Breast epithelium (tissue), 3 donors: Measurements from ENCODE around the gene SLC2A4RG.

Experiments used
- POLR2A ChIP-seq: fragments of 450-650 bp; IDR thresholded peaks from one replicate; pipeline ENCODE4 v1.6.1; 2016; ENCODE audit warnings: antibody characterized with exemption, mild to moderate bottlenecking, moderate library complexity
- POLR2AphosphoS5 ChIP-seq, 3 donors: sonication (generic); formaldehyde crosslinking; IDR thresholded peaks; one replicate each; pipeline ENCODE4 v1.6.1; 2017; ENCODE audit warnings: antibody characterized with exemption in 3 of 3
- TF ChIP-seq, protein P1 (sequence below), 3 donors: fragments of 450-650 bp; IDR thresholded peaks; one replicate each; pipeline ENCODE4 v1.5.1; 2016 to 2017; ENCODE audit warnings: antibody characterized with exemption in 3 of 3, mild to moderate bottlenecking in 3 of 3, moderate library complexity in 3 of 3

DNA sequence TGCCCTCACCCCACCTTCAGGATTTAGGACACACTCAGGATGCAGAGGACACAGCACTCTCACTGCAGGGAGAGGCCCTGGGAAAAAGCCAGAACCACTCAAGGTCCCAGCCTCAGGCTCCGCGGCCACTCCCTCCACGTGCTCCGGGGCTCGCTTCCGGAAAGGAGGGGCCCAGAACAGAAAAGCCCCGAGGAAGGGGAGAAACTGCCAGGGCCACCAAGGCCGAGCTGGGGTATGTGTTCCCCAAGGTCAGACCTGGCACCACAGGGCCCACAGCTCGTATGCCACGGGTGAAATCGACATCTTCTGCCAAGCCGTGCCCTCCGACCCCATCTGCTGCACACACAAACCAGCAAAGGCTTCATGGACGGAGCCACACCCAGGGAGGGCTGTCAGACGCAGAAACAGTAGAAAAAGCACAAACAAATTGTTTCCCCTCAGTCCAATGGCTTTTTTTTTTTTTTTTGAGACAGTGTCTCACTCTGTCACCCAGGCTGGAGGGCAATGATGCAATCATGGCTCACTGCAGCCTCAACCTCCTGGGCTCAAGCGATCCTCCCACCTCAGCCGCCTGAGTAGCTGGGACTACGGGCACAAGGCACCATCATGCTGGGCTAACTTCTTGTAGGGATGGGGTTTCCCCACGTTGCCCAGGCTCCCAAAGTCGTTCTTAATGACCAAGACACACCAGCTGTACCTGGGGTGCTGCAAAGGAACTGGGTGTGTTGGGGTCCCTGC lies 33.4 kb downstream of the SLC2A4RG start:
- TF ChIP-seq, protein P1, sequence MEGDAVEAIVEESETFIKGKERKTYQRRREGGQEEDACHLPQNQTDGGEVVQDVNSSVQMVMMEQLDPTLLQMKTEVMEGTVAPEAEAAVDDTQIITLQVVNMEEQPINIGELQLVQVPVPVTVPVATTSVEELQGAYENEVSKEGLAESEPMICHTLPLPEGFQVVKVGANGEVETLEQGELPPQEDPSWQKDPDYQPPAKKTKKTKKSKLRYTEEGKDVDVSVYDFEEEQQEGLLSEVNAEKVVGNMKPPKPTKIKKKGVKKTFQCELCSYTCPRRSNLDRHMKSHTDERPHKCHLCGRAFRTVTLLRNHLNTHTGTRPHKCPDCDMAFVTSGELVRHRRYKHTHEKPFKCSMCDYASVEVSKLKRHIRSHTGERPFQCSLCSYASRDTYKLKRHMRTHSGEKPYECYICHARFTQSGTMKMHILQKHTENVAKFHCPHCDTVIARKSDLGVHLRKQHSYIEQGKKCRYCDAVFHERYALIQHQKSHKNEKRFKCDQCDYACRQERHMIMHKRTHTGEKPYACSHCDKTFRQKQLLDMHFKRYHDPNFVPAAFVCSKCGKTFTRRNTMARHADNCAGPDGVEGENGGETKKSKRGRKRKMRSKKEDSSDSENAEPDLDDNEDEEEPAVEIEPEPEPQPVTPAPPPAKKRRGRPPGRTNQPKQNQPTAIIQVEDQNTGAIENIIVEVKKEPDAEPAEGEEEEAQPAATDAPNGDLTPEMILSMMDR (IDR thresholded peaks at IDR 0.05) = no peak
- TF ChIP-seq POLR2A (no peak), POLR2AphosphoS5 (IDR thresholded peaks at IDR 0.05) (no peak)
